ENCODE measurements around the gene S1PR4. TPM values are rescaled to one million over a fixed set of nuclear protein-coding genes. Genes with fewer than 3 reads are reported as not detected.

The S1PR4 gene
- total and polyA plus RNA-seq, 9 of the 15 experiments (the other 6 are each of a cell fraction or from before 2014, with no cell fraction given) = 0.27 TPM; not detected in 8

DNA sequence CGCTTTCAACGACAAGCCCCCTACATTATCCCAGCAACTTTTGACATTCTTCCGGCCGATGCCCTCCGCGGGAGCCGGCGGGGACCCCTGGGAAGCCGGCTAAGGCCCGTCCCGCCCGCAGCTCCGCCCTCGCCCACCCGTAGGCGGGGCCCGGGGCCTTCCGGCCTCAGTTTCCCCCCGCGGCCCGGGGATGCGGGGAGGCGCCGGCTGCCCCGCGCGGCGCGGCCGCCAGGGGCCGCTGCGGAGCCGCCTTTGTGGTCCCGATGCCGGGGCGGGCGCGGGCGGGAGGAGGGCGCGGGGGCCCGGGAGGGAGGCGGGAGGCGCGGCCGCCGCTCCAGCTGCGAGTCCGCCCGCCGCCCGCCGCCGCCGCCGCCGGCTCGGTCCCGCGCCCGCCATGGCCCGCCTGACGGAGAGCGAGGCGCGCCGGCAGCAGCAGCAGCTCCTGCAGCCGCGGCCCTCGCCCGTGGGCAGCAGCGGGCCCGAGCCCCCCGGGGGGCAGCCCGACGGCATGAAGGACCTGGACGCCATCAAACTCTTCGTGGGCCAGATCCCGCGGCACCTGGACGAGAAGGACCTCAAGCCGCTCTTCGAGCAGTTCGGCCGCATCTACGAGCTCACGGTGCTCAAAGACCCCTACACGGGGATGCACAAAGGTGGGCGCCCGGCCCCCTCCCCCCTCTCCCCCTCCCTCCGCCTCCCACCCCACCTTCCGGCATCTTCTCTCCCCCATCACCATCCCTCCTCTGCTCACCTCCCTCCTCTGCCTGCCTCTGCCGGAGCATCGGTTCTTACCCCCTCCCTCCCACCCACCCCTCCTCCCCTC, 46.0 kb downstream of the S1PR4 start, which contains the start of gene CELF5:
Gene CELF5, plus strand, starts transcription at position 316 of the 823 bp plus-strand sequence. Its CDS starts 79 bp downstream, at position 395.
- intact Hi-C loops (cut with micrococcal nuclease) = no loop called here
- ChIA-PET CTCF (ENCODE audit: low intra/inter-chr PET ratio) (interaction anchor here (0.5 kb wide), 2 partner anchors 82 to 148 kb away, joined by 3 read pairs; no protein-coding TSS in a partner anchor), POLR2A (no interaction called here)
- Histone ChIP-seq H3K9me1 (ENCODE audit: control insufficient read depth, insufficient read depth, low read length) (no peaks in the 10 kb centered on the region), H3K27ac (ENCODE audit: extremely low read depth, low read depth, low read length) (no peak within 1 kb of the TSS), H4K20me1 (replicated peaks; ENCODE audit: control insufficient read depth, insufficient read depth, low read length) (peaks cover 5% of the 10 kb centered on the region; the same call in 1 of the 2 replicates), H3K9me3 (replicated peaks; ENCODE audit: control insufficient read depth, insufficient read depth, low read depth, low read length) (no peaks in the 10 kb centered on the region), H3K36me3 (ENCODE audit: control insufficient read depth, insufficient read depth, low read length) (no peaks in the 10 kb centered on the region), H3K27me3 (ENCODE audit: control insufficient read depth in 2 of 2, insufficient read depth in 2 of 2, low read length in 2 of 2) (peaks cover 6 to 32% of the 10 kb centered on the region in 2 experiments; a peak in 3 of 5 replicates), H3K4me3 (peak within 1 kb of the TSS; percentile 25; the same call in 1 of the 2 replicates), H3K9ac (ENCODE audit: insufficient read depth in 1 of 2, low read depth in 2 of 2, low read length in 2 of 2) (peak within 1 kb of the TSS in 1 of 2 experiments; percentile 76; a peak in 2 of 4 replicates), H3K4me2 (ENCODE audit: insufficient read depth, low read length) (no peak within 1 kb of the TSS; the same call in 1 of the 2 replicates), H3K79me2 (ENCODE audit: control insufficient read depth, insufficient read depth, low read length) (no peaks in the 10 kb centered on the region), H3K4me1 (replicated peaks in 1 of 2; ENCODE audit: control insufficient read depth in 2 of 2, insufficient read depth in 2 of 2, low read length in 2 of 2) (peaks cover 0 to 29% of the 10 kb centered on the region in 2 experiments; a peak in 2 of 5 replicates), H2AFZ (ENCODE audit: low read depth, low read length) (no peak within 1 kb of the TSS)
- no TSS peak for BruUV-seq (replicated peaks)
- ATAC-seq = peak; percentile 85
- 3% methylated on average over 43 of the region's 94 CpGs for WGBS (ENCODE audit: insufficient coverage, low coverage, missing lambda C conversion rate)
- in situ Hi-C loops (cut with MboI) = no loop called here
- peak; percentile 72 to 97 (median 93) for DNase-seq (ENCODE audit: extremely low read depth in 1 of 4, low spot score in 3 of 4)
- no peak for FAIRE-seq
- peak; percentile 20 for TF ChIP-seq CCNT2 (IDR thresholded peaks at IDR 0.05; ENCODE audit: borderline replicate concordance, extremely low read depth, insufficient read length, low read depth, low read length)
- TF ChIP-seq CXXC5 (CRISPR knock-in tag; IDR thresholded peaks at IDR 0.05) = peak; percentile 26; the same call in 1 of the 2 replicates
- TF ChIP-seq TAF7 (tag; IDR thresholded peaks at IDR 0.05) = no peak
- peak; percentile 75; the same call in 1 of the 2 replicates for TF ChIP-seq ZBTB7A (IDR thresholded peaks at IDR 0.05; ENCODE audit: borderline replicate concordance, control insufficient read depth, low read depth, low read length)
- TF ChIP-seq, protein P1, sequence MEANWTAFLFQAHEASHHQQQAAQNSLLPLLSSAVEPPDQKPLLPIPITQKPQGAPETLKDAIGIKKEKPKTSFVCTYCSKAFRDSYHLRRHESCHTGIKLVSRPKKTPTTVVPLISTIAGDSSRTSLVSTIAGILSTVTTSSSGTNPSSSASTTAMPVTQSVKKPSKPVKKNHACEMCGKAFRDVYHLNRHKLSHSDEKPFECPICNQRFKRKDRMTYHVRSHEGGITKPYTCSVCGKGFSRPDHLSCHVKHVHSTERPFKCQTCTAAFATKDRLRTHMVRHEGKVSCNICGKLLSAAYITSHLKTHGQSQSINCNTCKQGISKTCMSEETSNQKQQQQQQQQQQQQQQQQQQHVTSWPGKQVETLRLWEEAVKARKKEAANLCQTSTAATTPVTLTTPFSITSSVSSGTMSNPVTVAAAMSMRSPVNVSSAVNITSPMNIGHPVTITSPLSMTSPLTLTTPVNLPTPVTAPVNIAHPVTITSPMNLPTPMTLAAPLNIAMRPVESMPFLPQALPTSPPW (CRISPR knock-in tag; IDR thresholded peaks at IDR 0.05) = peak; percentile 95
- TF ChIP-seq PCBP1 (IDR thresholded peaks at IDR 0.05; ENCODE audit: low read depth, low read length, poor library complexity, severe bottlenecking) = peak; percentile 42
- no peak for TF ChIP-seq RAD51 (IDR thresholded peaks at IDR 0.05; ENCODE audit: borderline replicate concordance, low read depth)
- no peak for TF ChIP-seq SRSF1 (IDR thresholded peaks at IDR 0.05; ENCODE audit: low read depth, low read length)
- no peak for TF ChIP-seq ZEB2 (IDR thresholded peaks at IDR 0.05)
- no peak for TF ChIP-seq MED1 (CRISPR knock-in tag; IDR thresholded peaks at IDR 0.05; ENCODE audit: borderline replicate concordance)
- 0 out of 2 replicates have a peak, but pooled peaks have one; percentile 25 for TF ChIP-seq SMC3 (conservative IDR thresholded peaks at IDR 0.05; ENCODE audit: insufficient read depth, low read depth, low read length)
- no peak for TF ChIP-seq ZNF668 (CRISPR knock-in tag; IDR thresholded peaks at IDR 0.05)
- 0 out of 4 replicates have a peak, but pooled peaks of 1 of the 2 experiments have one; percentile 32 for TF ChIP-seq MAZ (CRISPR knock-in tag; conservative IDR thresholded peaks at IDR 0.05 in 1 of 2, IDR thresholded peaks at IDR 0.05 in 1 of 2)
- TF ChIP-seq, protein P2, sequence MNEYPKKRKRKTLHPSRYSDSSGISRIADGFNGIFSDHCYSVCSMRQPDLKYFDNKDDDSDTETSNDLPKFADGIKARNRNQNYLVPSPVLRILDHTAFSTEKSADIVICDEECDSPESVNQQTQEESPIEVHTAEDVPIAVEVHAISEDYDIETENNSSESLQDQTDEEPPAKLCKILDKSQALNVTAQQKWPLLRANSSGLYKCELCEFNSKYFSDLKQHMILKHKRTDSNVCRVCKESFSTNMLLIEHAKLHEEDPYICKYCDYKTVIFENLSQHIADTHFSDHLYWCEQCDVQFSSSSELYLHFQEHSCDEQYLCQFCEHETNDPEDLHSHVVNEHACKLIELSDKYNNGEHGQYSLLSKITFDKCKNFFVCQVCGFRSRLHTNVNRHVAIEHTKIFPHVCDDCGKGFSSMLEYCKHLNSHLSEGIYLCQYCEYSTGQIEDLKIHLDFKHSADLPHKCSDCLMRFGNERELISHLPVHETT (CRISPR knock-in tag; conservative IDR thresholded peaks at IDR 0.05 in 1 of 2, IDR thresholded peaks at IDR 0.05 in 1 of 2) = 0 out of 4 replicates have a peak, but pooled peaks of 1 of the 2 experiments have one; percentile 38
- TF ChIP-seq YY1 (IDR thresholded peaks at IDR 0.05; ENCODE audit: borderline replicate concordance in 1 of 3, control insufficient read depth in 1 of 3, extremely low read depth in 1 of 3, insufficient read depth in 3 of 3, insufficient read length in 1 of 3, insufficient replicate concordance in 2 of 3, low read depth in 1 of 3, low read length in 2 of 3) = peak in 1 of 3 experiments; percentile 29
- no peak for TF ChIP-seq MTA2 (IDR thresholded peaks at IDR 0.05; ENCODE audit: low read depth)

All from K562 (cell line).